ENCODE measurements around the gene ADPRHL1. TPM values are rescaled to one million over a fixed set of nuclear protein-coding genes. Genes with fewer than 3 reads are reported as not detected.

The ADPRHL1 gene
- total RNA-seq, 2 experiments from 2014 or later, result 0.25 to 0.49 TPM

DNA sequence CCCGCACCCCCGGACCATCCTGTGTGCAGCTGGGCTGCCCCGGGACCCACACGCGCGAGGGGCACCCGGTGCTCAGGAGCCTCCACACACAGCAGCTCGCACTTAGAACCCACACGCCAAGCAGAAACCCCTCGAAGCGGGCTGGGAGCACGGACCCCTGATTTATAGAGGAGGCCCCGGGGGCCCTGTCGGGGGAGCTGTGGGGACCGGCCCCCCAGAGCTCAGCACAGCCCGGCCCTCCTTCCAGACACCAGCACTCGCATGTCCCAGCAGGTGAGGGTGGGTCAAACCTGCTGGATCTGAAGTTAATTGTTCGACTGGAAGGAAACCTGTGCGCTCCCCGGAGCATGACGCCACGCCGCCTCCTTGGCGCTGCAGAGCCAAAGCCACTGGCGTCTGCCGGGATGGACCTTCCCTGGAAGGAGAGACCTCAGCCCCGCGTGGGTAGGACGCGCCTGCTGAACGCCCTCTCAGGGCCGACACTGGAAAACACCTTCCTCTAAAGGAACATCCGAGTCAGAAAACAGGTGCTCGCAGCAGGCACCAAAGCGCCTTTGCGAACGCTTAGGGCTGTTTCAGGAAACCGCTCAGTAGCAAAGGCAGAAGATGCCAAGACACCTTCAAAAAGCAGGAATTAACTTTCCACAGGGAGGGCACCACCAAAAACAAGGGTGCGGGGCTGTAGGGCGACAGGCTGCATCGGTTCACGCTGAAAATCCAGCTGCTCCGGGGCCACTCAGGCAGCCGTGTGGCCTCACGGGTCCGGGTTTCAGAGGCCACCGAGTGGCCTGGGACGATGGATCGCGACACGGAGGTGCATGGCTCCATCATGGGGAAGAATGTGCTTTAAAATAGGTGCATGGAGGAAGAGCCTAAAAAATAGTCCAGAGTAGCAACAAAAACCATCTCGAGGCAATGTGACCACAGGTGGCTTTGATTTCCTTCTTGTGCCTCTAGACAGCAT is 51.6 kb downstream of the ADPRHL1 start:
- no peaks in the 10 kb centered on the region for H3K27me3 Mint-ChIP-seq
- ATAC-seq, result no peak
- CTCF ChIA-PET, result no interaction called here
- no peak overlapping the region for H3K4me3 Mint-ChIP-seq
- POLR2A ChIA-PET, result no interaction called here
- intact Hi-C loops (cut with DNase I, micrococcal nuclease), result no loop called here
- H3K4me1 Mint-ChIP-seq, result no peaks in the 10 kb centered on the region
- H3K36me3 Mint-ChIP-seq (ENCODE audit: low read depth), result no peaks in the 10 kb centered on the region
- no peaks in the 10 kb centered on the region for H3K9me3 Mint-ChIP-seq (ENCODE audit: low read depth)
- no peak overlapping the region for H3K27ac Mint-ChIP-seq
- DNase-seq, result no peak

GRCh38 chr13:113400621-113401451 is 52.5 kb downstream of the ADPRHL1 start:
- H3K27ac Mint-ChIP-seq, result no peak overlapping the region
- no peaks in the 10 kb centered on the region for H3K36me3 Mint-ChIP-seq (ENCODE audit: low read depth)
- POLR2A ChIA-PET, result no interaction called here
- CTCF ChIA-PET, result no interaction called here
- intact Hi-C loops (cut with DNase I, micrococcal nuclease), result no loop called here
- no peaks in the 10 kb centered on the region for H3K4me1 Mint-ChIP-seq
- H3K9me3 Mint-ChIP-seq (ENCODE audit: low read depth), result no peaks in the 10 kb centered on the region
- no peak for ATAC-seq
- no peak for DNase-seq
- H3K27me3 Mint-ChIP-seq, result no peaks in the 10 kb centered on the region
- no peak overlapping the region for H3K4me3 Mint-ChIP-seq

GRCh38 chr13:113399755-113400149 is 53.5 kb downstream of the ADPRHL1 start:
- POLR2A ChIA-PET, result no interaction called here

GRCh38 chr13:113398963-113399754 is 54.1 kb downstream of the ADPRHL1 start:
- no peak for DNase-seq
- Mint-ChIP-seq H3K27me3 (no peaks in the 10 kb centered on the region), H3K27ac (no peak overlapping the region), H3K9me3 (ENCODE audit: low read depth) (no peaks in the 10 kb centered on the region), H3K4me1 (no peaks in the 10 kb centered on the region), H3K4me3 (no peak overlapping the region), H3K36me3 (ENCODE audit: low read depth) (no peaks in the 10 kb centered on the region)
- intact Hi-C loops (cut with DNase I, micrococcal nuclease), result no loop called here
- ChIA-PET CTCF (interaction anchor here (0.9 to 1.0 kb wide), 2 partner anchors 126 to 211 kb away, joined by 3 to 4 read pairs; no protein-coding TSS in a partner anchor), POLR2A (no interaction called here)
- no peak for ATAC-seq

More at GRCh38 chr13:113399755-113400149, 53.5 kb downstream of the ADPRHL1 start:
- no peak overlapping the region for H3K4me3 Mint-ChIP-seq
- ATAC-seq (no peak), DNase-seq (no peak)
- no peaks in the 10 kb centered on the region for H3K36me3 Mint-ChIP-seq (ENCODE audit: low read depth)
- CTCF ChIA-PET, result interaction anchor here (0.6 kb wide), 1 partner anchor 11 kb away, joined by 3 read pairs; no protein-coding TSS in a partner anchor
- no peaks in the 10 kb centered on the region for H3K9me3 Mint-ChIP-seq (ENCODE audit: low read depth)
- no peaks in the 10 kb centered on the region for H3K4me1 Mint-ChIP-seq
- intact Hi-C loops (cut with DNase I, micrococcal nuclease), result no loop called here
- no peaks in the 10 kb centered on the region for H3K27me3 Mint-ChIP-seq
- H3K27ac Mint-ChIP-seq, result no peak overlapping the region

GRCh38 chr13:113397608-113398425 is 55.5 kb downstream of the ADPRHL1 start:
- intact Hi-C loops (cut with DNase I, micrococcal nuclease), result no loop called here
- no peak overlapping the region for H3K27ac Mint-ChIP-seq
- ChIA-PET POLR2A (no interaction called here), CTCF (interaction anchor here (1.0 kb wide), 1 partner anchor 125 kb away, joined by 3 read pairs; no protein-coding TSS in a partner anchor)
- peaks cover 4% of the 10 kb centered on the region for H3K4me1 Mint-ChIP-seq
- ATAC-seq, result no peak
- no peak for DNase-seq
- no peaks in the 10 kb centered on the region for H3K36me3 Mint-ChIP-seq (ENCODE audit: low read depth)
- H3K27me3 Mint-ChIP-seq, result no peaks in the 10 kb centered on the region
- H3K9me3 Mint-ChIP-seq (ENCODE audit: low read depth), result no peaks in the 10 kb centered on the region
- no peak overlapping the region for H3K4me3 Mint-ChIP-seq

DNA sequence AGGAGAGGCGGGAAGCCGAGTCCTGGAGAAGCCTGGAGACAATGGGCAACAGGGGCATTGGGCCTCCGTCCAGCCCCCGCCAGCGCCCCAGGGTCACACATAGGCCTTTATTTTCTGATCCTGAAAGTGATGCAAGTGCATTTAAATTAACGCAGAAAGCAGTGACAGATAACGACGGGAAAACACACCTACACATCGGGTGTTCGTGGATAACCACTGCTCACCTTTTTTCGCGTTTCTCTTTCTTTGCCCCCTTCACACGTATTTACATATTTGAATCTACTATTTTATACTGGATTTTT is 59.0 kb downstream of the ADPRHL1 start:
- Mint-ChIP-seq H3K27me3 (no peaks in the 10 kb centered on the region), H3K36me3 (ENCODE audit: low read depth) (no peaks in the 10 kb centered on the region), H3K4me1 (peaks cover 4% of the 10 kb centered on the region), H3K27ac (no peak overlapping the region), H3K4me3 (no peak overlapping the region), H3K9me3 (ENCODE audit: low read depth) (no peaks in the 10 kb centered on the region)
- no peak for DNase-seq
- ATAC-seq, result no peak
- CTCF ChIA-PET, result interaction anchor here (0.7 to 1.5 kb wide), 3 partner anchors 21 to 120 kb away, joined by 3 to 5 read pairs (median 3); no protein-coding TSS in a partner anchor
- POLR2A ChIA-PET, result no interaction called here
- intact Hi-C loops (cut with DNase I, micrococcal nuclease), result loop anchor here (1.0 to 2.0 kb wide), 7 partner anchors 31 to 452 kb away; partner anchors contain the start of genes CUL4A (in 1 of the 2) and LAMP1 (in 1 of the 2)

GRCh38 chr13:113393563-113394338 is 59.5 kb downstream of the ADPRHL1 start:
- H3K27ac Mint-ChIP-seq, result peak overlapping the region; percentile 85
- ATAC-seq, result peak; percentile 94
- peak overlapping the region; percentile 91 for H3K4me3 Mint-ChIP-seq
- no peaks in the 10 kb centered on the region for H3K27me3 Mint-ChIP-seq
- no peaks in the 10 kb centered on the region for H3K9me3 Mint-ChIP-seq (ENCODE audit: low read depth)
- peaks cover 4% of the 10 kb centered on the region for H3K4me1 Mint-ChIP-seq
- intact Hi-C loops (cut with DNase I, micrococcal nuclease), result loop anchor here (1.0 to 2.0 kb wide), 7 partner anchors 31 to 451 kb away; partner anchors contain the start of genes CUL4A (in 1 of the 2) and LAMP1 (in 1 of the 2)
- H3K36me3 Mint-ChIP-seq (ENCODE audit: low read depth), result no peaks in the 10 kb centered on the region
- DNase-seq, result peak; percentile 92
- POLR2A ChIA-PET, result no interaction called here
- CTCF ChIA-PET, result interaction anchor here (0.6 to 1.5 kb wide), 6 partner anchors 11 to 133 kb away, joined by 3 to 4 read pairs (median 3); no protein-coding TSS in a partner anchor

GRCh38 chr13:113393226-113393562 is 60.1 kb downstream of the ADPRHL1 start:
- Mint-ChIP-seq H3K4me3 (peak overlapping the region; percentile 91), H3K27ac (peak overlapping the region; percentile 85), H3K36me3 (ENCODE audit: low read depth) (no peaks in the 10 kb centered on the region), H3K27me3 (no peaks in the 10 kb centered on the region), H3K4me1 (peaks cover 4% of the 10 kb centered on the region), H3K9me3 (ENCODE audit: low read depth) (no peaks in the 10 kb centered on the region)
- ChIA-PET POLR2A (no interaction called here), CTCF (no interaction called here)
- intact Hi-C loops (cut with DNase I, micrococcal nuclease), result no loop called here
- no peak for ATAC-seq
- DNase-seq, result peak; percentile 29

DNA sequence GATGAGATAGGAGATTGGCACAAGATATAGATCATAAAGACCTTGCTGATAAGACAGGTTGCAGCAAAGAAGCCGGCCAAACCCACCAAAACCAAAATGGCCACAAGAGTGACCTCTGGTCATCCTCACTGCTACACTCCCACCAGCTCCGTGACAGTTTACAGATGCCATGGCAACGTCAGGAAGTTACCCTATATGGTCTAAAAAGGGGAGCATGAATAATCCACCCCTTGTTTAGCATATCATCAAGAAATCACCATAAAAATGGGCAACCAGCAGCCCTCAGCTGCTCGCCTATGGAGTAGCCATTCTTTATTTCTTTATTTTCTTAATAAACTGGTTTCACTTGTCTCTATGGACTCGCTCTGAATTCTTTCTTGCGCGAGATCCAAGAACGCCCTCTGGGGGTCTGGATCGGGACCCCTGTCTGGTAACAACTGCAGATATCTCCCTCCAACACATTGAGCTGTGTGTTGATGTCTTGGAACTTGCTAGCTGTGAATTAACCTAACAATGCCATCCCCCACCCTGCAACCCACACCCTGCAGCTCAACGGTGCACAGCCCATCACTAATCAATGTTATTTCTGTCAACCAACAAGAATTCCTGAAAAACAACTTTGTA is 62.3 kb downstream of the ADPRHL1 start:
- ChIA-PET POLR2A (interaction anchor here (0.6 kb wide), 1 partner anchor 52 kb away, joined by 3 read pairs; no protein-coding TSS in a partner anchor), CTCF (interaction anchor here (1.6 to 1.9 kb wide), 2 partner anchors 117 to 448 kb away, joined by 5 to 6 read pairs; no protein-coding TSS in a partner anchor)
- H3K27ac Mint-ChIP-seq, result no peak overlapping the region
- H3K36me3 Mint-ChIP-seq (ENCODE audit: low read depth), result no peaks in the 10 kb centered on the region
- H3K9me3 Mint-ChIP-seq (ENCODE audit: low read depth), result peaks cover 5% of the 10 kb centered on the region
- no peak for DNase-seq
- peaks cover 2% of the 10 kb centered on the region for H3K27me3 Mint-ChIP-seq
- intact Hi-C loops (cut with DNase I, micrococcal nuclease), result no loop called here
- H3K4me3 Mint-ChIP-seq, result no peak overlapping the region
- H3K4me1 Mint-ChIP-seq, result peaks cover 10% of the 10 kb centered on the region
- ATAC-seq, result no peak
